CD4-positive, alpha-beta T cell (primary cell): ENCODE data around the gene GPR180. TPM values are rescaled to one million over a fixed set of nuclear protein-coding genes. Genes with fewer than 3 reads are reported as not detected.

Source experiments
- ATAC-seq: fragments of 200-7000 bp; cut with Tn5 transposase; one replicate; pipeline ENCODE4 v1.10.0; 2022; ENCODE audit warnings: mild to moderate bottlenecking; ENCODE audit not compliant: poor library complexity
- CTCF ChIA-PET: fragments of 350-600 bp; sonication (Branson Sonifier 250); formaldehyde crosslinking; loops from one replicate; lab custom pipeline; 2021; ENCODE audit warnings: antibody characterized with exemption, inconsistent platforms; lab: Charles Lee
- POLR2A ChIA-PET: fragments of 350-600 bp; sonication (Branson Sonifier 250); formaldehyde crosslinking; loops from one replicate; lab custom pipeline; 2021; ENCODE audit warnings: antibody characterized with exemption, inconsistent platforms; lab: Charles Lee
- DNase-seq, 14 experiments: peaks; one replicate each; pipeline ENCODE4 v3.0.0-alpha.2; 2013 to 2020; ENCODE audit warnings: mixed read lengths in 2 of 14
- H3K27ac ChIP-seq, 2 donors: one replicate each; pipeline versions ENCODE4 v1.5.1 to v1.7.0; 2013; ENCODE audit warnings: low read length in 2 of 2, low read depth in 1 of 2, mild to moderate bottlenecking in 1 of 2
- H3K27me3 ChIP-seq, 2 experiments: 1 replicate in 1 of 2; 2 replicates in 1 of 2; pipeline versions ENCODE4 v1.6.1 to v1.7.0; 2013; ENCODE audit warnings: low read length in 2 of 2, control low read depth in 1 of 2, mild to moderate bottlenecking in 1 of 2, moderate library complexity in 1 of 2; ENCODE audit not compliant: insufficient read depth in 2 of 2, control insufficient read depth in 1 of 2
- H3K36me3 ChIP-seq: one replicate; pipeline ENCODE4 v1.6.1; 2013; ENCODE audit warnings: low read length, control low read depth; ENCODE audit not compliant: insufficient read depth
- H3K4me1 ChIP-seq: one replicate; pipeline ENCODE4 v1.6.1; 2013; ENCODE audit warnings: low read length, control low read depth; ENCODE audit not compliant: insufficient read depth
- H3K4me3 ChIP-seq: one replicate; pipeline ENCODE4 v1.5.1; 2013; ENCODE audit warnings: mild to moderate bottlenecking, low read length, moderate library complexity
- H3K9me3 ChIP-seq, 2 experiments: 1 replicate in 1 of 2; 2 replicates in 1 of 2; pipeline versions ENCODE4 v1.6.1 to v1.7.0; 2013; ENCODE audit warnings: low read length in 2 of 2, mild to moderate bottlenecking in 2 of 2, control low read depth in 1 of 2, moderate library complexity in 1 of 2; ENCODE audit not compliant: control insufficient read depth in 1 of 2, insufficient read depth in 1 of 2
- H3K27ac Mint-ChIP-seq: one replicate; pipeline ENCODE4 v1.8.0; 2020; ENCODE audit warnings: mixed read lengths
- H3K27me3 Mint-ChIP-seq: one replicate; pipeline ENCODE4 v1.8.0; 2021; ENCODE audit warnings: mixed read lengths
- H3K36me3 Mint-ChIP-seq: one replicate; pipeline ENCODE4 v1.8.0; 2021; ENCODE audit warnings: low read depth, mixed read lengths
- H3K4me1 Mint-ChIP-seq: one replicate; pipeline ENCODE4 v1.8.0; 2021; ENCODE audit warnings: low read depth, mixed read lengths
- H3K4me3 Mint-ChIP-seq: one replicate; pipeline ENCODE4 v1.8.0; 2020; ENCODE audit warnings: mild to moderate bottlenecking, mixed read lengths
- H3K9me3 Mint-ChIP-seq: one replicate; pipeline ENCODE4 v1.8.0; 2020; ENCODE audit warnings: mixed read lengths
- CTCF ChIP-seq: fragments of 200-600 bp; IDR thresholded peaks from one replicate; pipeline ENCODE4 v1.8.0; 2022; ENCODE audit warnings: antibody characterized with exemption, mild to moderate bottlenecking
- intact Hi-C, 2 experiments: fragments of 100-400 bp; cut with DNase I in 1 of 2; cut with micrococcal nuclease in 1 of 2; formaldehyde crosslinking; loops; one replicate each; pipeline versions ENCODE4 v1.15.1 to v1.9.0; 2023 to 2025; cut with DNase I, micrococcal nuclease
- total RNA-seq, 174 experiments: library from RNA in 2 of 174; stranded (reverse) in 2 of 174; gene quantifications; one replicate each; pipeline ENCODE4 v1.2.3 and lab custom pipeline; 2021 to 2026

The GPR180 gene
- total RNA-seq, 2 experiments from 2014 or later, result 0.80 to 0.92 TPM

GRCh38 chr13:94596575-94596971, 5.1 kb upstream of the GPR180 start:
- Histone ChIP-seq H3K27me3 (no peaks in the 10 kb centered on the region), H3K4me1 (peaks cover 33% of the 10 kb centered on the region), H3K4me3 (peak overlapping the region; percentile 74), H3K36me3 (peaks cover 7% of the 10 kb centered on the region), H3K9me3 (no peaks in the 10 kb centered on the region), H3K27ac (peak overlapping the region in 1 of 2 donors; percentile 68)
- TF ChIP-seq CTCF, result no peak
- ChIA-PET POLR2A (interaction anchor here (1.0 to 2.2 kb wide), 4 partner anchors 35 to 1080 kb away, joined by 3 to 75 read pairs (median 4); partner anchors contain the start of gene DNAJC3), CTCF (interaction anchor here (0.9 to 1.3 kb wide), 3 partner anchors 11 to 161 kb away, joined by 3 to 5 read pairs (median 4); no protein-coding TSS in a partner anchor)
- Mint-ChIP-seq H3K36me3 (peaks cover 25% of the 10 kb centered on the region), H3K27ac (peak overlapping the region; percentile 76), H3K27me3 (no peaks in the 10 kb centered on the region), H3K4me1 (peaks cover 43% of the 10 kb centered on the region), H3K4me3 (peak overlapping the region; percentile 92), H3K9me3 (no peaks in the 10 kb centered on the region)
- peak; percentile 1 for ATAC-seq
- intact Hi-C loops, result loop anchor here (1.0 to 10.0 kb wide), 2 partner anchors 47 to 1078 kb away; partner anchors contain the start of gene DNAJC3 (in 1 of the 2)
- no peak for DNase-seq

GRCh38 chr13:94598281-94598680, 3.4 kb upstream of the GPR180 start:
- no peak overlapping the region for H3K27ac ChIP-seq
- no peaks in the 10 kb centered on the region for H3K9me3 ChIP-seq
- H3K9me3 Mint-ChIP-seq, result no peaks in the 10 kb centered on the region
- H3K36me3 Mint-ChIP-seq, result peaks cover 18% of the 10 kb centered on the region
- H3K27ac Mint-ChIP-seq, result peak overlapping the region; percentile 19
- no peak for TF ChIP-seq CTCF
- no peaks in the 10 kb centered on the region for H3K36me3 ChIP-seq
- H3K27me3 Mint-ChIP-seq, result no peaks in the 10 kb centered on the region
- ChIA-PET POLR2A (no interaction called here), CTCF (no interaction called here)
- peaks cover 50% of the 10 kb centered on the region for H3K4me1 Mint-ChIP-seq
- intact Hi-C loops, result loop anchor here in 1 of 2 experiments (10.0 kb wide), 1 partner anchor 1077 kb away; the partner anchor contains the start of gene DNAJC3
- H3K4me3 ChIP-seq, result no peak overlapping the region
- peak overlapping the region; percentile 11 for H3K4me3 Mint-ChIP-seq
- H3K4me1 ChIP-seq, result peaks cover 33% of the 10 kb centered on the region
- DNase-seq (no peak), ATAC-seq (no peak)
- H3K27me3 ChIP-seq, result no peaks in the 10 kb centered on the region

- Histone ChIP-seq H3K27me3 (no peaks in the 10 kb centered on the region), H3K9me3 (no peaks in the 10 kb centered on the region), H3K36me3 (no peaks in the 10 kb centered on the region), H3K27ac (no peak overlapping the region), H3K4me3 (no peak overlapping the region), H3K4me1 (peaks cover 31% of the 10 kb centered on the region)
- H3K27ac Mint-ChIP-seq, result no peak overlapping the region
- POLR2A ChIA-PET, result no interaction called here
- ATAC-seq, result no peak
- no peaks in the 10 kb centered on the region for H3K9me3 Mint-ChIP-seq
- peaks cover 7% of the 10 kb centered on the region for H3K36me3 Mint-ChIP-seq
- peak overlapping the region; percentile 40 for H3K4me3 Mint-ChIP-seq
- H3K27me3 Mint-ChIP-seq, result no peaks in the 10 kb centered on the region
- H3K4me1 Mint-ChIP-seq, result peaks cover 38% of the 10 kb centered on the region
- DNase-seq, result no peak
- no peak for TF ChIP-seq CTCF
- CTCF ChIA-PET, result no interaction called here
- intact Hi-C loops, result loop anchor here (2.0 to 10.0 kb wide), 4 partner anchors 51 to 1075 kb away; partner anchors contain the start of gene DNAJC3 (in 1 of the 2)
Measured at GRCh38 chr13:94599877-94600276, 1.8 kb upstream of the GPR180 start.
